HuH-7.5 (cell line): ENCODE data around the gene CCDC33.

Experiments
- DNase-seq: peaks from one replicate; pipeline ENCODE4 v3.0.0; 2011; ENCODE audit warnings: low spot score

The CCDC33 gene

DNA sequence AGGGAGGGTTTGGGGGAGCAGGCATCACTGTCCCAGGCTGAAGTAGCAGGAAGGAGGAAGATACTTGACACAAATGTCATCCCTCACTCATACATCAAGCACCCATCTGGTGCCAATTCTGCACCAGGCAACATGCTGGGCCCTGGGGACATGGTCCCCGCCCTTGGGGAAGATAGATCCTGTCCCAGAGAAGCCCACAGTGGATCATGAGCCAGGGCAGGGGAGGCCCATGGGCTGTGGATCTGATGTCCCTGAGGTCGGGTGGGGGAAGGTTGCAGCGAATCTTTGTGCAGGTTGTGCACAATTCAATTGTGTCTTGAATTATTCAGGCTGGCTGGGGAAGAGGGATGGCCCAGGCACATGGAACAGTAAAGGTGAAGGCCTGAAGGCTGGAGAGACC lies 6.4 kb upstream of the CCDC33 start:
- no peak for DNase-seq

DNA sequence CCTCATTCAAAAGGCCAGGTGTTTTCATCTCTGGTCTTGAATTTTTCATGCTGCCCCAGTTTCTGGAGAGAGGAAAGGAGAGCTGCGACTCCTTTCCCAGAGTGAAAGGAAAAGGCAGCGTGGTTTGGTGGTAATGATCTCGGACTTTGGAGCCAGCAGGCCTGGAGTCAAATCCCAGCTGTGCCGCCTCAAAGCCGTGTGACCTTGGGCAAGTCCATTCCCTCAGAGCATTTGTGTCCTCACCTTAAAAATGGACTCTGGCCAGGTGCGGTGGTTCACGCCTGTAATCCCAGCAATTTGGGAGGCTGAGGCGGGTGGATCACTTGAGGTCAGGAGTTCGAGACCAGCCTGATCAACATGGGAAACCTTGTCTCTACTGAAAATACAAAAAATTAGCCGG lies 4.7 kb upstream of the CCDC33 start:
- no peak for DNase-seq

DNA sequence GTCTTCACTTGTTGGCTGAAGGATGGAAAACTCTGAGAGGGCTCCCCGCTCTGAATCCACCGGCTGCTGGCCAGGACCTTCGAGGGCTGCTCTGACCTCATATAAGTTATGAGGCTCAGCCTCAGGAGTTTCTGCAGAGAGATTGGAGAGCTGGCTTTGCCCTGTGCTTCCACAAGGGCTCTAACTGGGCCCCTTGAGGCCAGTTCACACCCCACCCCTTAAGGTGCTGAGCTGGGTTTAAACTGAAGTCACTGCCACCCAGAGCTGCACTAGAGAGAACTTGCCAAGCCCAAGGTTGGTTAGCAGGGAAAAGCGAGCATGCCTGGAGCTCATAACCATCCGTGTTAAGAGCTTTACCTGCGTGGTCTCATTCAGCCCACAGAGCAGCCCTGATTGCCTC lies 2.8 kb upstream of the CCDC33 start:
- no peak for DNase-seq

DNA sequence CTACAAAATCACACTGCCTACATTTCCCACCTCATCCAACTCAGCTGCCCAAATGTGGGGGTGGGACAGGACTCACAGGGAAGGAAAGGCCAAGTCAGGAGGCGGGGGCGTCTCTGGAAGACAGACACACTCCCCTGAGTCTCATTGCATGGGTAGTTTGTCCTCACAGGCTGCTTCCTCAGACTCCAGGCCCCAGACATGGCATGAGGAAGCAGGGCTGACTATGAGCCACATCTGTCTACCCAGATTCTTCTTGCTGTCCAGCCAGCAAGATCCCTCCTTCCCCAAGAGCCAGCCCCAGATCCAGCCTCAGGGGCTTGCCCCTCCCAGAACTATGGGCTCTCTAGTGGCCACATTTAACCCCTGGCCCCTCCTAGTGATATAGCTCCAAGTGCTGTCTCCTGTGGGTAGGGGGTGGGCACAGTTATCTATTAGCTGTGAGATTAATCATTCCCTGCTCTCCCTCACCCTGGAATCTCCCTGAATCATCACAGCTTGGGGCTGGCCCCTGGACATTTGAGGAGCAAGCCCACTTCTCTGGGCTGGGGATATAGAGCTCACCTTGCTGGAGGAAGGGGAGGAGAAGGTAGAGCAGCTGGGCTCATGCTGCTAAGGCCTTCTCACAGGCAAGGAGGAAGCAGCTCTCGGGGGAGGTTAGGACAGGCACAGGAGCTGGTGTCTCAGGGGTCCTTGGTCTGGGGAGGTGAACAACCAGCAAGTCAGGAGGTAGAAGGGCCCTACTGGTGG lies 2.1 kb upstream of the CCDC33 start:
- DNase-seq: no peak

DNA sequence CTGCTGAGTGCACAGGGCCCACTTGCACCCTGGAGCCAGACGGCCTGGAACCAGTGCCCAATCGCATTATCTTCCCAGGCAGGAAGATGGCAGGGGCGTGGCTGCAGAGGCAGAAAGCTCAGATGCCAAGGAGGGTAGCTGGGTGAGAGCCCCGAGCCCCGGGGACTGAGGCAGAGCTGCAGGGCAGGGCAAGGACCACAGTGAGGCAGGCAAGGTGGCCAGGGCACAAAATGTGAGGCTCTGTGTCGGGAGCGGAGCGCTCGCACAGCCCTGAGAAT lies 1.6 kb upstream of the CCDC33 start:
- no peak for DNase-seq

DNA sequence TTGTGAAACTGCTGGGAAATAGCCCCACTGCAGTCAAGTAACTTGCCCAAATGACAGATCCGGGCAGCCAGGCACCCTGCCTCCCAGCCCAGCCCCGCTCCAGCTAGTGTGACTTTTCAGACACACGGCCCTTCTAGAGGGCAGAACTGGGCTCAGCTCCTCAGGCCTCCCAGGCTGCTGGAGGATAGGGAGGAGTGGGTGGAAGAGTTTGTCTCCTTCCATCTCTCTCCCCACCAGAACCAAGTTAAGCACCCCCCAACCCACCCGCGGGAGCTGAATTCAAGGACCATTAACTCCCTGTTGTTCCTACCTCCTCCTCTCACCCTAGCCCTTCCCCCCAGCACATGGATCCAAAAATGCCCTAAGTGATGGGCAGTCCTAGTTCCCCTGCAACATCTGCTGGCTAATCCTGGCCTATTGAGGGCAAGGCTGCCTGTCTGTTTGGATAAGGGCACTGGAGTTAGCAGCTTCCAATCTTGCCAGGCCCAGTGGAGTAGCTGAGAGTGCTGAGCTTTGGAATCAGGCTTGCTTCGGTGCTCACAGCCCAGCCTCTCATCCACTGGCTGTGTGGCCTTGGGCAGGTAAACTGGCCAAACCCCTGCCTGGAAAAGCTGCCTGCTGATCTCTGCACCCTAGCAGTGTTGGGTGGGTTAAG lies 3.1 kb downstream of the CCDC33 start:
- no peak for DNase-seq

DNA sequence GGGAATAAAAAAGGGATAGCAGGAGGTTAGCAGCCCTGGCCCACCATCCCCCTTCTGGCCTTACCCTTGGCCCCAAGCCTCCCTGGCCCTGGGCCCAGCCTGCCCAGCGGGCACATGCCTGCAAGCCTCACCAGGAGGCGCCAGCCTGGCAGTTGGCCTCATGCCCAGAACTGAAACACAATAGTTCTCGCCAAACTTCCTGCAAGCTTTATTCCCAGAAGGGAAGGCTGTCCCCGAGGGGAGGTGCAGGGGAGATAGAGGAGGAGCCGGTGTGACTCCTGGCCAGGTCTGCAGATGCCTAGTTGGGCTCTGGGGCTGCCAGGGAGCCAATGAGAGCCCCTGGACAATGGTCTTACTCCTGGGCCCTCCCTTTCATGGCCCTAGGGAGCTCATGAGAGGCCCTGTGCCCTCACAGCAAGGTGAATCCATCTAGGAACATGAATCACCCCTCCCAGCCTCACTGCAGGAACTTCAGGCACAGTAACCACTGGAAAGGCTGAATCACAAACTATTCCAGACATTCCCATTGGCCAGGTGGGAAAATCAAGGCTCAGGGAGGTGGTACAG lies 4.0 kb downstream of the CCDC33 start:
- DNase-seq: no peak

DNA sequence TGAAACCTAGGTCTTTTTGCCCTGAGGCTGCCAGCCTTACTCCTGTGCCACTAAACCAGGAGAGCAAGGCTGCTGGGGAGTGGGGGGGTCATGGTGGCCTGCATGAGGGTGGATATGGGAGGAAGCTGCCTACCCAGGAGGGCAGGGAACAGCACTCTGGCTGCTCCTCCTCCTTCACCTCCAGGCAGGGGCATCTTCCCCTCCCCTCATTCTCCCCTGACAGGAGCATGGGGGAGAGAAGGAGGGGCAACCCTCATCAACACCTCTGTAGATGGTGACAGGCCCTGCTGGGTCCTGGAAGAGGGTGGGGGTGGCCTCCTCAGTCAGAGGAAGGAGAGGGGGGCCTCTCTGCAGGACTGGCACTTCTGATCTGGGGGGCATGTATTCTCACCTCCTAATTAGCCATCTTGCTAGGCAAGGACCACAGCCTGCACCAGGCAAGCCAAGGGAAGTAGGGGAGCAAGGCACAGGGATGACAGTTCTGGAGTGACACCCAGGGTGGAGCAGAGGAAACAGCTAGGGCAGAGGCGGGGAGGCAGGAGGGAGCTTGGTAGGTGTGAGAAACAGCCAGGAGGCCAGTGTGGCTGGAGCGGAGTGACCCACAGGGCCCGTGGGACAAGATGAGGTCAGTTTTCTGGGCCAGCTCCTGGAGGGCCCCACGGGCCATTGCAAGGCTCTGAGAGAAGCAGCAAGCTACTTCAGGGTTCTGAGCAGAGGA lies 4.9 kb downstream of the CCDC33 start:
- no peak for DNase-seq

DNA sequence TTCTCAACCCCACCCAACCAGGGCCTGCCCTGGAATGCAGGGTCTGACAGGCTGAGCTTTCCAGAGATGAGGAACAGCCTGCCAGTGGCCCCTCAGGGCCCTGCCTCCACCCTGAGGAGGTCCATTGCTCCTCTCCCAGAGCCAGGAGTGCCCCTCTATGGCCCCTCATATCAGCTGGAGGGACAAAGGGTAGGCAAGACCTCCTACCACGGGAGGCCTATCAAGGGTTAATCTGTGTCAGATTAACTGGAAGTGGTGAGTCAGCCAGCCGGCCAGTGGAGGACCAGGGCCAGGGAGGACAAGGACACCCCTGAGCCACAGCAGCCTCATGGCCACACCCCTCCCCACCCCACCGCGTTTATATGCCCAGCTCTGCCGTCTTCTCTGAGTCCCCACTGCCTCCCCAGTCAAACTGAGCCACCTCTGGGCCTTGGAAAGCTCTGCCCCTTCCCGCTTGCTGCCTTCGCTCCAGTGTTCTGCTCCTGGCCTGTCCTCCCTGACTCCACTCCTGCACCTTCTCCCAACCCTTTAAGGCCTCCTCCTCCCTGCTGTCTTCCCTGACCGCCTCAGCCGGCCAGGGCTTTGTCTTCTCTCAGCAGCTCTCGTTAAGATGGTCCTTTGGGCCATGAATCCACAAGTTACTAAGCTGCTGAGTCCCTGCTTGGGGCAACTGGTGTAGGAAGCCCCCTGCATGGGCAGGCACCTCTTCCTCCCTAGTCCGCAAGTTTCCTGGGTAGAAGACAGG lies 6.5 kb downstream of the CCDC33 start:
- DNase-seq: no peak

DNA sequence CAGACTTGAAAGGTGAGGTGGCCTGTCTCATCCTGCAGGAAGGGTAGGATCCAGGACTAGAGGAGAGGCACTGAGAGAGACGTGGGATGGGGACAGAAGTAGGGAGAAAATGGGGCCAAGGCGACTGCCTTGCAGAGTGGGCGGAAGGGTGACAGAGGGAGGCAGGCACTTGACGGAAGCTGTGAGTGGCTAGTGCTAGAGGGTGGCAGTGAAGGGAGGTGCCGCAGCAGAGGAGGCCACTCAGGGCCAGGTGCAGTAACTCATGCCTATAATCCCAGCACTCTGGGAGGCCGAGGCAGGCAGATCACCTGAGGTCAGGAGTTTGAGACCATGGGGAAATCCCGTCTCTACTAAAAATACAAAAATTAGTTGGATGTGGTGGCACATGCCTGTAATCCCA lies 7.3 kb downstream of the CCDC33 start:
- DNase-seq: no peak

DNA sequence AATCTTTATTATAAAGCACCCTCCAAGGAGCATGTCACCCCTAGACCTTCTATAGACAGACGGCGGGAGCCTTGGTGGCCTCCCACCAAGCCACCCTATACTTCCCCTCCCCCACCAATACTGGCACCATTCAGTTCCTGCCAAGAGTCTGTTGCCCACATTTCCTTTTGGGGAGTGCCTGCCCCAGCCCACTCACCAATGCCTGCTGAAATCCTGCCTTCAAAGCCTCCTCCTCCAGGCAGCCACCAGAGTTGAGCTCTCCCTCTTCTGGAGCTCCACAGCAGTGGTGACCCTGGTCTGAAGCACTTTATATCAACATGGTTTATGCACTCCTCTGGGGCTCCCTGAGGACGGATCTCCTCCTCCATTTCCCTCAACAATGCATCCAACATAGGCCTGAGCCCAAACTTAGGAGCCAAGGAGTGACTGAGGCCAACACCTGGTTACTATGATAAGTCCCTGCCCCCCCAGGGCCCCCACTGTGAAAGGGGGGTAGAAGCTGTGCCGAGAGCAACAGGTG lies 8.8 kb downstream of the CCDC33 start:
- DNase-seq: no peak

DNA sequence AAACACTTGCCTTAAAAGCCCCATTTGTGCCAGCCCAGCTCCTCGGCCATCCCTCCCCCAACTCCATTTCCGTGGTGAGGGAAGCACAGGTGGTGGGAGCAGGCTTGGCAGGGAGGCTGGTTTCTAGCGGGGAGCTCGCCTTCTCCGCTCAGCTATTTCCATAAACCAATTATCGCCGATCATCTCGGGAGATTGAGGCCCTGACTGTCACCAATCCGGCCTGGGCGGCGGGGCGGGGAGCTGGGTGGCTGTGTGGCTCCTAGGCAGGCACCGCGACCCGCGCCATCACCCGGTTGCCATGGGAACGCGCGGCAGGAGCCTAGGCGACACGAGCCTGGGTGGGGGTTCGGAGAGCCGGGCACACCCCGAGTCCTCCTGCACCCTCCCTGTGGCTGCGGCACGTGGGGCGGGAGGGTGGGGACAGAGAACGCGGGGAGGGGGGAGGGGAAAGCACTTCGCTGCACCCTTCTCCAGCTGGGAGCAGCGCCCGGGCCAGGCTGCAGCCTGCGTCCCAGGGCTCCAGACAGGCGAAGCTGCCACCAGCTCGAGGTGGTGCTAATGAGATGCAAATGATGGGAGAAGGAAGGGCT lies 9.3 kb downstream of the CCDC33 start:
- DNase-seq: no peak

DNA sequence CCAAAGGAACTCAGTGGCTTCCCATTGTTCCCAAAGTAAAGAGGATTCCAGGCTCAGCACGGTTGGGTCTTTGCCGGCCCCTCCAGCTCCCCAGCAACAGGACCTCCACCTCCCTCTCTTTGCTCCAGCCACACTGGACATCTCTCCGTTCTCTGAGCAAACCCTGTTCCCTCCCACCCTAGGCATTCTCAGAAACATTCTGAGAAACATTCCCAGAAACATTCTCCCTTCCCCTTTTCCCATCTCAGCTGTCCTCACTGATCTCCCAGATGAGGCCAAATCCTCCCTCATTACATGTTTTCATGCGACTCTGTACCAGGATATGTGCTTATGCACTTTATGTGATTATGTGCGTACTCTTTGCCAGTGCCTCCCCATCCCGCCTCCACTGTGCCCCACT lies 14.1 kb downstream of the CCDC33 start:
- DNase-seq: no peak

DNA sequence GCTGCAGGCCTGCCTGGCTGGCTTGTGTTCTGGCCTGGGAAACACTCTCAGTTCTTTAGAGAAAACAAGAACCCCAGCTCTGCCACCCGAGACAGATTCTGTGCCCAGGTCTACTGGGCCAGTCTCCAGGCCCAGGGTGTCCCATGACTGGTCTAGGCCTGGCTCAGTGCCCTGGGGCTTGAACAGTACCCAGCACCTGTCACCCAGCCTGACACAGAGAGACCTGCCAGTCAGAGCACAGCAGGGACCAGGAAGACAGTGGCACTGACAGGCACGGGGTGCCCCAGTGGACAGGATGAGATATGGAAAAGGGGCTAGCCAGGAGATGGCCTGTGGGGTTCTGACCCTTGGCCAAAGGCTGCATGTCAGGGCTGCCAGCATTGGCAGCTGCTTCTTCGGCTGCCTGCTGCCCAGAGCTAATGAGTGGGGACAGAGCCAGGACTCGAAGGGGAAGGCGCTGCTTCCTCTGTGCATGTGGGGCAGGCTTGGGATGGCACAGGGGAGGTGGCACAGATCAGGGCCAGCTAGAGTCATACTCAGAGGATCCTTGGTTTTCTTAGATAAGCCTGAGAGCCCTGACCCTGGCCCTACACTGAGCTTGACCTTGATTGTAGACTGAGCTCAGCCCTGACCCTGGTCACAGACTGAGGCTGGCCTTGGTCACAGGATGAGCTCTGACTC lies 15.1 kb downstream of the CCDC33 start:
- no peak for DNase-seq

DNA sequence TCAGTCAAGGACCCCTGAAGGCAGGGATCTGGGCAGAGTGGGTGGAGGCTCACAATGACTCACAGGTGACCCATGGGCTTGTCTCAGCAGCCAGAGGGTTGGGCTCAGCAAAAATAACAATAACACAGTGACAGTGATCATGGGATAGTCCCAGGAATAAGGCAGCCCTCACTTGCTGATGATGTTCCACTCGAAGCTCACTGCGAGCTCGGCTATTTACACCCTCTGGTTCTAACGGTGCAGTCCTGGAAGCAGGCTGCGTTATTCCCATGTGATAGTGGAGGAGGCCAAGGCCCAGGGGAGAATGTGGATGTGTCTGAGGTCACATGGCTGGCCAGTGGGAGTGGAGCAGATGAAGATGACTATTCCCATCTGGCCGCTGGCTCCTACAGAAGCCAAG lies 16.2 kb downstream of the CCDC33 start:
- DNase-seq: no peak

DNA sequence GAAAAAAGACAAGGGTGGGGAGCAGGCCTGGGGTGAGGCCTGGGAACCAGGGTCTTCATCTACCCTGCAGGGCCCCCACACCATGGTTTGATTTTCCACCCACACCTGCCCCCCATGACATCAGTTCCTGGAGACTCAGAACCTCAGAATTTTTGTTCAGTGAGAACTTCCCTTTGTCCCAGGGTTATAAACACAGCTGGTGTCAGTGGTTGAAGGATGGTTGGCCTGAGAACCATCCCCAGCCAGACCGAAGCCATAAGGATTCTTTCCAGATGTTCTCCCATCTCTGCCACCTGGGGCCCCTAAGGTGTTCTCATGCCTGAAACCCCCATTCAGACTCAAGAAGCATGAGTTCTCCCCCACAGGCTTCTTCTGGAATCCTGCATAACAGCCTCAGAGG lies 16.6 kb downstream of the CCDC33 start:
- DNase-seq: no peak

DNA sequence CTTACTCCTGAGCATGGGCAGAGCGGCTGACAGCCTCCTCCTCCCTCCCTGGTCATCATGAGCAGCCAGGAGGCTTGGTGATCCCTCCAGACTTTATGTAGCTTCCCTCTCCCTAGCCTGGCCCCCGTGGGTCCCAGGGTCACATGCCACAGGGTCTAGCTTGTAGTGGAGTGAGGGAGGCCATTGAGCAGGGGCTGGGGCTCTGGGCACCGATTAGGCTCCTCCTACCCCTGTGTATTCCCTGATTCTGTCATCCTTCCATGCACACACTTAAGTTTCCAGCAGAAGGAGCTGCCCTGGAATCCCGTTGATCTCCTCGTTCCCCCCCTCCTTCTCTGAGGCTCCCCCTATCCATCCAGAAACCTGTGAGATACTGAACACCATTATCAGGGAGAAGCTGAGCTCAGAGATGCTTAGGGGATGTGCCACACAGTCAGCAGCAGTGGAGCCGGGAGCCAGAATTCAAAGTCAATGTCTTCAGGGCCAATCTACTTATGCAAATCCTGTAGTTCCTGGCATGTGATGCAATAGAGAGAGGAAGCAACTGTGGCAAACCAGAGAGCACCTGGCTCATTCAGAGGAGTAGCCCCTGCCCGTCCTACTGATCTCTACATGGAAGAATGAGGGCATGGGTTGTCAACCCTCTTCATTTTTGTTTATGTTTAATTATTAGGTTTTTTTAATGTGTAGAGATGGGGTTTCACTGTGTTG lies 17.2 kb downstream of the CCDC33 start:
- DNase-seq: no peak

DNA sequence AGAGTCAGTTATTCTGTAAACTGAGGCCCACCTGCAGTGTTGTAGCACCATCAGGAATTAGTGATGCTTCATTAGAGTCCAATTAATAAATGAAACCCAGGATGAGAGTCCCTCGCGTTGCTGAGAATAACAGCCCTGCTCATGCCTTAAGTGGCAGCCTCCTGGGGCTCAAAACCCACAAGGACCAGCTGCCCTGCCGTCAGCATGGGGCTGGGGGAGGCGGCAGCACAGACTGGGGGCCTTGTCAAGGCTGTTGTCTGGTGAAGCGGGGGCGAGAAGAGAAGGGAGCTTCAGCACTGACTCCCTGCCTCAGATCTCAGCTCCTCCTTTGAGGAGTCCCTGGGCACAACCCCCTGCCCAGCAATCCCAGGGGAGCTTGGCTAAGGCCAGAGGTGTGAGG lies 21.0 kb downstream of the CCDC33 start:
- DNase-seq: no peak

DNA sequence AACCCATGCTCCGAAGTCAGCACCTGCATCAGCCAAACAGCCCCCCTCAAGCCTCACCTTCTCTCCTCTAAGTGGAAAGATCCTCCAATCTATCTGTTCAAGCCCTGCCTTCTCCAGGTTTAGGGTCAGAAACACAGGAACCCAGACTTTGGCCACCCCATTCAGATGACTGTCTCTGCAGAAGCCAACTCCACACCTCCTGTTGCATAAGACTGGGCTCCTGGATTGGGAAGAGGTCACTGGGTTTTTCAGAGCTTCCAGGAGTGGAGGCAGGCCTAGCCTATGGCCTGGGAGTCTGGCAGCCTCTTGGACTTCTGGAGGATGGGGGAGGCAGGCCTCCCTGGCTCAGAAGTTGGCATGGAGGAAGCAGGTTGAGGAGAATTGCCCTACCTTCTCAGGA lies 21.5 kb downstream of the CCDC33 start:
- DNase-seq: no peak

DNA sequence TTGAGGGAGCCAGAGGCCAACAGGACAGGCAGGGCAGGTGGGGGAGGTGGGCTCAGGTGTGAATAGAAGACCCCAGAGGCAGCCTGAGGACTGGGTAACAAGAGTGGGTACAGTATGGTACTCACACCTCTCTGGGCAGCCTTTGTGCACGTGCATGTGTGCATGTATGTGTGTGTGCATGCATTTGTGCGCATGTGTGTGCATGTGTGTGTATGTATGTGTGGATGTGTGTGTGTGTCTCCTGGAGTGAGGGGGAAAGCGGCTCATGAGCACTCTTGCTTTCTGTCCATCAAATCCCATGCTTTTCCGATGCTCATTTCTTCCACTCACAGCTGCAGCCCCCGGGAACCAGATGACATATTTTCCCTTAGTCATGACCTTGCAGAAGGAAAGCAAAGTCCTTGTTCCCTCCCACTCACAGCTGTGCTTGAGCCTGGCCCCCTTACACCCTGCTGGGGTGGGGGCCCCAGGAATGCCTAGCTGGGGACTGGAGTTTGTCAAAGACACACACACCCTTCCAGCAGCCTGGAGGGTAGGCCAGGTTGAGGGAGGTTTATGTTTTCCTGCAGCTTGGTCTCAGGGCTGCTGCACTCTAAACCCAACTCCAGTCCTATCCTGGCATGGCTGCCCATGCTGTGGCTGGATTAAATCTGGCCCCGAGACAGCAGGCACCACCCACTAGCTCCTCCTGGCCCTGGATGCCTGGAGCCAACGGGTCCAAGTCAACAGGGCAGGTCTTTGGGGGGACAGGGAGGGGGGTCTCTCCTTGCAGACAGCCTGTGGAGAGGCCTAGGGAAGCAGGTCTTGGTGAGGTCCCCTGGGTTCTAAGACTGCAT lies 22.5 kb downstream of the CCDC33 start:
- no peak for DNase-seq
